GM19240 (cell line): ENCODE results near the gene RNF213.
"Not testable (repeated sequence)": the region's sequence is repeated elsewhere in the genome, so short reads cannot be mapped to it uniquely, and the experiment has no call there.

Experiments
- DNase-seq: peaks from one replicate; pipeline ENCODE4 v3.0.0; 2011; ENCODE audit warnings: low spot score; ENCODE audit not compliant: insufficient read length

Gene RNF213

DNA sequence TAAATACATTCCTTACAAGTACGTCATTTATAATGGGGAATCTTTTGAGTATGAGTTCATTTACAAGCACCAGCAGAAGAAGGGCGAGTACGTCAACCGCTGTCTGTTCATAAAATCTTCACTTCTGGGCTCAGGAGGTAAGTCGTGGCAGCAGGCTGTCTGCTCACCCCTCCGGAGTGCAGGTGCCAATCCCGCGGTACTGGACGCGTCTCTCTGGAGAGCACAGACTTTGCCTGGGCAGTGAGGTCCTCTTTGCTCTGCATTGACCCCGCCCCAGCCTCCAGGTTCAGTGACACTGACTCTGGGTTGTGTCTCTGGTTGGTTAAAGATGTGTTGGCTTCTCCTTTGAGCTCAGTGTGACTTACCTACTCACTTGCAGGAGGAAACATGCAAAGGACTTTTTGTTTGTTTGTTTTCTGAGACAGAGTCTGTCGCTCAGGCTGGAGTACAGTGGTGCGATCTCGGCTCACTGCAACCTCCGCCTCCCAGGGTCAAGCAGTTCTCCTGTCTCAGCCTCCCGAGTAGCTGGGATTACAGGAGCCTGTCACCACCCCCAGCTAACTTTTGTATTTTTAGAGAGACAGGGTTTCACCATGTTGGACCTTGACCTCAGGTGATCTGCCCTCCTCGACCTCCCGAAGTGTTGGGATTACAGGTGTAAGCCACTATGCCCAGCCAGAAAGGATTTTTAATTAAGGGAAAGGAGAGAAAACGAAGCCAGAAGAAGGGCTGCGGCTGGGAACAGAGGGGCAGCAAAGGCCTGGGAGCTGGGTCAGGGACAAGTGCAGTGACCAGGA lies 31.2 kb downstream of the RNF213 start:
- no peak for DNase-seq

DNA sequence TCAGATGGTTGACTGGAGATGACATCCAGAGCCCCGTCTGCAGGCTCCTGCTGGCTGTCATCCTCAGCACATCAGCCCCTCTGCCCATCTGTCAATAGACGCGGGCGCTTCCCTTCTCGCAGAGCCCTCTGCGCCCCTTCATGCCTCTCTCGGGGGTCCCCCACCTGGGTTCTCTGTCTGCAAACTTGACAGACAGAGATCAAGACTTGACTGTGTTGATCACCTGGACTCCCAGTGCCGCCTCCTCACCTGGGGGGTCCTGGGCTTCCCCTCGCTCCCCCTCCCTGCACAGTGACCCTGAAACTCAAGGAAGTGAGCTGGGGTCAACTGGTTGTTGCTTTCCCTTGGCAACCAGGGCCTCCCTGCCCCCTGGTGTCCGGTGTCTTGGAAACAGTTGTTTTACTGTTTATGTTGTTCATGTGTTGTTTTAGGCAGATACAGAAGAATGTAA lies 31.9 kb downstream of the RNF213 start:
- no peak for DNase-seq

DNA sequence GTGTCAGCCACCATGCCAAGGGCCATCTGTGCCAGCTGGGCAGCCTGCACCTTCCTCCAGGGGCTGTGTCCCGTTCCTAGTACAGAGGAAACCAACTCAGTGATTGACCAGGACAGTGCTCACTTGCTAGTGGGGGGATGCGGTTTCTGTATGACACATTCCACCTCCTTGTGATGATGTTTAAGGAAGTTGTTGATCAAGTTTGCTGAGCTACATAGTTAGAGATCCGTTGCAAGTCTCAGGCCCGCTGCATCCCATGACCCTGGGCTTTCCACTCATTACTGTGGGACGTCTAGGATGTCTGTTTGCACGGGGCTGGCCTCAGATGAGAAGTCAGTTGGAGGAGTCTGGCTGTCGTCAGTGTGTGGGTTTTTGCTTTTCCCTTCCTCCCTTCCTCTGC lies 33.6 kb downstream of the RNF213 start:
- no peak for DNase-seq

DNA sequence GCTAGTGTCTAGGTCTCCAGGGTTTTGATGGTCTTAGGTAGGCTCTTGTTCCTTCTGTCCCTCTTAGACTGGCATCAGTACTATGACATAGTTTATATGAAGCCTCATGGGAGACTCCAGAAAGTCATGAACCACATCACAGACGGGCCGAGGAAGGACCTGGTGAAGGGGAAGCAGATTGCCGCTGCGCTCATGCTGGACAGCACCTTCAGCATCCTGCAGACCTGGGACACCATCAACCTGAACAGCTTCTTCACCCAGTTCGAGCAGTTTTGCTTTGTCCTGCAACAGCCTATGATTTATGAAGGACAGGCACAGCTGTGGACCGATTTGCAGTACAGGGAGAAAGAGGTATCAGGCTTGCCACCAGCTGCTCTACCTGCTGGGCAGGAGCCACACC lies 34.0 kb downstream of the RNF213 start:
- DNase-seq, result no peak

DNA sequence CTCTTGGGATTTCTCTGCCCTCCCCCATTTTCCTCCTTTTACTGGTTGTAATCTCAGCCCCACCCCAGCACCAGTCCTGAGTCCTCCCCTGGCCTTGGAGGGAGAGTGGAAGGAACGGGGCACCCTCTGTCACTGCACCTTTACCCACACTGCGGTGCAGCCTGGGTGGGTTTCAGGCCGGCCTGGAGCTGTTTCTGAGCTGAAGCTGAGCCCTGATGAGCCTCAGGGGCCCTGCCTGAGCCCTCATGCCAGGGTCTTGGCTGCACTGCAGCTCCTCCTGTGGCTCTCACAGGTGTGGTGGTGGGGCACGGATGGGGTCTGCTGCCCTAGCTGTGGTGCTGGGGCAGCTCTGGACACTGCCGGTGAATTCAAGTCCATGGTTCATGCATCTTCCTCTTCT lies 34.5 kb downstream of the RNF213 start:
- DNase-seq, result no peak

DNA sequence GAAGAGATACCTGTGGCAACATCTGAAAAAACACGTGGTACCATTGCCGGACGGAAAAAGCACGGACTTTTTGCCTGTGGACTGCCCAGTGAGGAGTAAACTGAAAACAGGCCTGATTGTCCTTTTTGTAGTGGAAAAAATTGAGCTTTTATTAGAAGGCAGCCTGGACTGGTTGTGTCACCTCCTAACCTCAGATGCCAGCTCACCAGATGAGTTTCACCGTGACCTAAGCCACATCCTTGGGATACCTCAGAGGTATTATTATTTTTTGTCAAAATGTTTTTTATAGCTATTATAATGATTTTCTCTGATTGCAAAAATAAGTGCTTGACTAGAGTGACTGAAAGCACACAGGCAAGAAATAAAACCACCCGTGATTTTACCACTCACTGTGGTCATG lies 34.9 kb downstream of the RNF213 start:
- no peak for DNase-seq

DNA sequence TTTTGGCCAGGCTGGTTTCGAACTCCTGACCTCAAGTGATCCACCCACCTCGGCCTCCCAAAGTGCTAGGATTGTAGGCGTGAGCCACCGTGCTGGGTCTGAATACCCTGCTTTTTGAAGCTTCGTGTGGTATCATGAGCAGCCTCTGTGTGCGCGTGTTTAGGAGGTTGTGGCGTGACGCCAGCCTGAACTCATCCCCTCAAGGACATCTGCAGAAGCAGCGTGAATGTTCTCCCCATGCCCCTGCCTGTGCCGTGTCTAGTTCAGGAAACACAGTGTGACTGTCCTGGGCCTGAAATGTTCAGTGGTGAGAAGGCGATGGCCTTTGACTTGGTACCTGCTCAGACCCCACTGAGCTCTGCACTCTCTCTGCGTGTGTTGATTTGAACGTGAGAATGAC lies 35.6 kb downstream of the RNF213 start:
- DNase-seq, result no peak

DNA sequence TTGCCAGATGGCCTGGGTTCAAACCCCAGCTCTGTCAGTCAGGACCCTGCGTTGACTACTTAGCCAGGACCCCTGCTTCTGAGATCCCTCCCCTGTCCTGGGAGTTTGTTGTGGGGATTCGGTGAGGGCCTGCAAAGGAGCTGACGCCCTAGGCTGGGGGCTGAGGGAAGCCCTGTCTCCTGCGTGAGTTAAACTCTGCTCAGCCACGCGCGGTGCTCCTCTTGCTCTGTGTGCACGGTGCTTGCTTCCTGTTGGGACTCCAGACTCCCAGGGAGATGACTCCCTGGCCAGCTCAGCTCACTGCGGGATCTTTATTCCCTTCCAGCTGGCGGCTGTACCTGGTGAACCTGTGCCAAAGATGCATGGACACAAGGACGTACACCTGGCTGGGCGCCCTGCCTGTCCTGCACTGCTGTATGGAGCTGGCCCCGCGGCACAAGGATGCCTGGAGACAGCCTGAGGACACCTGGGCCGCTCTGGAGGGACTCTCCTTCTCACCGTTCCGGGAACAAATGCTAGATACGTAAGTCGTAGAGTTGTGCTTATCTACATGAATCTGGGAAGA lies 37.4 kb downstream of the RNF213 start:
- DNase-seq, result no peak

DNA sequence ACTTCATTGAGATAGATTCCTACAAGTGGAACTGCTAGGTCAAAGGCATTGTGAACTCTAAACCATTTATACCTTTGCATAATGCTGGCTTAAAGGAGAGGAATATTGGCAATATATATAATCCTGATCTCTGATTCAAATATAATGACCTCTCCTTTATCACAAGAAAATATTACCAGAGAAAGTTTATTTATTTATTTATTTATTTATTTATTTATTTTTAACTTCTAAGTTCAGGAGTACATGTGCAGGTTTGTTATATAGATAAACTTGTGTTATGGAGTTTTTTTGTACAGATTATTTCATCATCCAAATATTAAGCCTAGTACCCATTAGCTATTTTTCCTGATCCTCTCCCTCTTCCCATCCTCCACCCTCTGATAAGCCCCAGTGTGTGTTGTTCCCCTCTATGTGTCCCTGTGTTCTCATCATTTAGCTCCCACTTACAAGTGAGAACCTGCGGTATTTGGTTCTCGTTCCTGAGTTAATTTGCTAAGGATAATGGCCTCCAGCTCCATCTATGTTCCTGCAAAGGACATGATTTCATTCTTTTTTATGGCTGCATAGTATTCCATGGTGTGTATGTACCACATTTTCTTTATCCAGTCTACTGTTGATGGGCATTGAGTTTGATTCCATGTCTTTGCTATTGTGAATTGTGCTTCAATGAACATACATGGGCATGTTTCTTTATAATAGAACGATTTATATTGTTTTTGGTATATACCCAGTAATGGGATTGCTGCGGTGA lies 38.9 kb downstream of the RNF213 start:
- DNase-seq, result not testable (repeated sequence)

DNA sequence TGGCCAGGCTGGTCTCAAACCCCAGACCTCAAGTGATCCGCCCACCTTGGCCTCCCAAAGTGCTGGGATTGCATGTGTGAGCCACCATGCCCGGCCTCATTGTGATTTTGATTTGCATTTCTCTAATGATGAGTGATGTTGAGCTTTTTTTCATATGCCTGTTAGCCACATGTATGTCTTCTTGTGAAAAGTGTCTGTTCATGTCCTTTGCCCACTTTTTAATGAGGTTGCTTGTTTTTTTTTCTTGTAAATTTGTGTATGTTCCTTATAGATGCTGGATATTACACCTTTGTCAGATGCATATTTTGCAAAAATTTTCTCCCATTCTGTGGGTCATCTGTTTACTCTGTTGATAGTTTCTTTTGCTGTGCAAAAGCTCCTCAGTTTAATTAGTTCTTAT lies 40.1 kb downstream of the RNF213 start:
- DNase-seq, result not testable (repeated sequence)

DNA sequence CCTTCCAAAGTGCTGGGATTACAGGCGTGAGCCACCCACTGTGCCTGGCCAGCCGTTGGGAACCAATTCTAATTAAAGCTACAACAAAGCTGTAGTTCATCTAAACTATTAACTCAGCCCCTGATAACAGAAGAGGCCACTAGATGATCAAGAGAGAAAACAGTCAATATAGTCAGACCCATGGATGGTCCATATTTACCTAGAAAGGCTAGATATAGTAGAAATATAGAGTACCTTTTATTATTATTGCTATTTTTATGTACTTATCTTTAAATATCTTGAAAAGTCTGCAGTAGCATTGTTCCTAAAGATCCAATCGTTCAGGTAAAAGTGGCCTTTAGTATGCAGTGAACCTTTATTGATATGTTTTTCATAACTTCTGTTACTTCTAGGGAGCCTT lies 43.2 kb downstream of the RNF213 start:
- no peak for DNase-seq

DNA sequence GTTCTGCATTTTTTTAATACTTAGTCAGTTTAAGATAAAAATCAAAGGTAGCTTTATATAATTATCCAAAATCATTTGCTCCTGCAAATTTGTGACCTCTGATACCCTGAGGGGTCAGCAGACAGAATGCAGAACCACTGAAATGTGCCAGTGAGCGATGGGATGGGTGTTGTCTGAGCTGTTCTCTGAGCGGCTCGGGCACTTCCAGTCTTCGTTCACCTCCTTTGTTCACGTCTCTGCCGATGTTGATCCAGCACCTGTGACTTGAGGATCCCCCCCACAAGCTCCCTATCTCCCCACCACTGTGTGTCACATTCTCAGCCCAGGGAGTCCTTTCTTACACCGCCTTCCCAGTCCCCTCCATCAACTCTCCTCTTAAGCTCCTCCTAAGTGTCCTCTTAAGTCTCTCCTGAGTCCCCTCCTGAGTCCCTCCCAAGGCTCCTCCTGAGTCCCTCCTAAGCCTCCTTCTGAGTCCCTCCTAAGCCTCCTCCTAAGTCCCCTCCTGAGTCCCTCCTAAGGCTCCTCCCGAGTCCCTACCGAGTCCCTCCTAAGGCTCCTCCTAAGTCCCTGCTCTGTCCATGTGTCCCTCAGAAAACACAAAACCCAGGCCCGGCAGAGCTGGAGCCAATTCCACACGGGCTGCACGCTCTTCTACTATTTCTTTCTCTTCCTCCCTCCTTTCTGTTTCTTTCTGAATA lies 47.5 kb downstream of the RNF213 start:
- no peak for DNase-seq

DNA sequence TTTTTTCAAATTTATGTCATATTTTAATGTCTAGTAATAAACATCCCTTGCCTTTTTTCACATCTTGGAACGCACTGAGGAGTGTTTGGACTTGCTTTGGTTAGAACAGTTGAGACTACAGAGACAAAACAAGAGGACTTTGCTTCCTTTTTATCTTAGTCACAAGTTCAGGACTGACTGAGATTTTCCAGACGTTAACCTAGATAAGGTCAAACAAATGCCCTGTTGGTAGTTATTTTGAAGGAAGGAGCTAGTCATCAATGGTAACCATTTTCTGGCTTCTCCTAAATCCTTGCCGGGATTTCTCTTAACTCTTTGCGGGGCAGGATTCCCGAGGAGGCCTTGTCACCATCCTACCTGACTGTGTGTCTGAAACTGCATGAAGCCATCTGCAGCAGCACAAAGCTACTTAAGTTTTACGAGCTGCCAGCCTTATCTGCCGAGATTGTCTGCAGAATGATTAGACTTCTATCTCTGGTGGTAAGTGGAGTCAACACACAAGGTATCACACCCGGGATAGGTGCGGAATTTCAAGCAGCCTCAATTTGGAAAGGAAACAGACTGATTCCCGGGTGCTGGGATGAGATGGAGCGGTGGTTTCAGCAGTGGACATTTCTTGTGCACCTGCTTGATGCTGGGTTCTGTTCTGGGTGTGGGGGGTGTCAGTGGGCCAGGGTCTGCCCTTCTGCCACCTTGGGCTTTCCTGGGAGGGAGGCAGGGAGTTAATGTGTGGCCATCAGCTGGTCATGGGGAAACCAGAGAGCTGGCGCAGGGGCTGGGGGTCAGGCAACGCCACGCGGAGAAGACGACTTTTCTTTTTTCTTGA lies 48.3 kb downstream of the RNF213 start:
- no peak for DNase-seq

DNA sequence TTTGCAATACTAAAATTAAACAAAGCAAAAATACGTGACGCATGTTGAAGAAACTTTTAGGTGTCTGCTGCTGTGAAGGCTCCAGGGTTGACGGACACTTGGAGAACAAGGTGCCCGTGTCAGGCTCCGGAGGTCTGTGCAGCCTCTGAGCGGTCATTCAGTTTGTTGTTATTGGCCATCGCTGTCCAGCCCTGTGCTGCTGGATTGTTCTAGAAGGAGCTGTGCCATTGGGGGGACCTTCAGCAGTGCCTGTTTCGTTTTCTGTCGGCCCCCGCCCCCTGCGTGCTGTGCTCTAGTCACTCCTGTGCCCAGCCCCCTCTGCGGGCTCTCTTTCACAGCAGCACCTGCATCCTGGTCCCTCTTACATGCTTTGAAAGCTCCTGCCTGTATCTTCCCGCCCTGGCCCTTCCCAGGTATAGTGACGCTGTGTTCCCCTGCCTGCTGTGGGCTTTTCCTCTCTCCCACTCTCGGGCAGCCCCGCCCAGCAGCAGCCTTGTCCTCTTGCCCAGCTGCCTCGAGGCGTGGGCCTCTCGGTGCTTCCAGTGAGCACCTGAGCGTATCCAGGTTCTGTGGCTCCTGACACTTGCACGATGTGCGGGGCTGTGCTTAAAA lies 50.7 kb downstream of the RNF213 start:
- DNase-seq, result no peak

DNA sequence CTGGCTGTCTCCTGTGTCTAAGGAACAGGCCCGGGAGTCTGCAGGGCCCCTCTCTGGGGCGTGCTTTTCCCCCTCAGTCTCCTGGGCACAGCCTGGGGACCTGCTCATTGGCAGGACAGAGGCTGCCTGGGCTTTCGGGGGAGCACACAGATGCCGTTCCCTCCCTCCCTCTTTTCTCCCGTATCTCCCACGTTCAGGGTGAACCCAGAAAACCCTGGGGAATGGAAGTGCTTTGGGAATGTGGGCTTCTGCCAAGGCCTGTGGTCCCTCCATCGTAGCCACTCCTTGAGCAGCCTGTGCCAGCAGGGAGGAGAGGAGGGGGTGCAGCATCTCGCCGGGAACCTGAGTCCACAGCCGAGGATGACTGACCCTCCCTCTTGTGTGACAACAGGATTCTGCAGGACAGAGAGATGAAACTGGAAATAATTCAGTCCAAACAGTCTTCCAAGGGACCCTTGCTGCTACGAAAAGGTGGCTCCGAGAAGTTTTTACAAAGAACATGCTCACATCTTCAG lies 52.0 kb downstream of the RNF213 start:
- DNase-seq, result no peak

DNA sequence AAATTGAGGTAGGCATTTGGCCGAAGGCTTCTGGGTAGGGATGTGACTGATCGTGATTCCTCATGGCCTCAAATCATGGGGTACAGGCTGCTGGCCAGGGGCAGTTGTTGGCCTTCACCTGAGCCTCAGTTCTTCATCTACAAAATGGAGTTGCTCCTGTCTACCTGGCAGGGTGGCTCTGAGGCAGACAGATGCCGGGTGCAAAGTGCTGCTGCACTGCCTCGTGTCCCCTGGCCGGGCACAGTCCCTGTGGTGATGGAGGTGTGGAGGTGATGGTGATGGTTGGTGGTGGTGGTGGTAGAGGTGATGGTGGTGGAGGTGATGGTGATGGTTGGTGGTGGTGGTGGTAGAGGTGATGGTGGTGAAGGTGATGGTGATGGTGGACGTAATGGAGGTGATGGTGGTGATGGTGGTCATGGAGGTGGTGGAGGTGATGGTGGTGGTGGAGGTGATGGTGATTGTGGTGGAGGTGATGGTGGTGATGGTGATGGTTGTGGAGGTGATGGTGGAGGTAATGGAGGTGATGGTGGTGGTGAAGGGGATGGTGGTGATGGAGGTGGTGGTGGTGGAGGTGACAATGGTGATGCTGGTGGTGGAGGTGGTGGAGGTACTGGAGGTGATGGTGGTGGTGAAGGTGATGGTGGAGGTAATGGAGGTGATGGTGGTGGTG lies 52.6 kb downstream of the RNF213 start:
- no peak for DNase-seq

DNA sequence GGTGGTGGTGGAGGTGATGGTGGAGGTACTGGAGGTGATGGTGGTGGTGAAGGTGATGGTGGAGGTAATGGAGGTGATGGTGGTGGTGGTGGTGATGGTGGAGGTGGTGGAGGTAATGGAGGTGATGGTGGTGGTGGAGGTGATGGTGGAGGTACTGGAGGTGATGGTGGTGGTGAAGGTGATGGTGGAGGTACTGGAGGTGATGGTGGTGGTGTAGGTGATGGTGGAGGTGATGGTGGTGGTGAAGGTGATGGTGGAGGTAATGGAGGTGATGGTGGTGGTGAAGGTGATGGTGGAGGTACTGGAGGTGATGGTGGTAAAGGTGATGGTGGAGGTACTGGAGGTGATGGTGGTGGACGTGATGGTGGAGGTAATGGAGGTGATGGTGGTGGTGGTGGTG lies 53.3 kb downstream of the RNF213 start:
- DNase-seq, result not testable (repeated sequence)

DNA sequence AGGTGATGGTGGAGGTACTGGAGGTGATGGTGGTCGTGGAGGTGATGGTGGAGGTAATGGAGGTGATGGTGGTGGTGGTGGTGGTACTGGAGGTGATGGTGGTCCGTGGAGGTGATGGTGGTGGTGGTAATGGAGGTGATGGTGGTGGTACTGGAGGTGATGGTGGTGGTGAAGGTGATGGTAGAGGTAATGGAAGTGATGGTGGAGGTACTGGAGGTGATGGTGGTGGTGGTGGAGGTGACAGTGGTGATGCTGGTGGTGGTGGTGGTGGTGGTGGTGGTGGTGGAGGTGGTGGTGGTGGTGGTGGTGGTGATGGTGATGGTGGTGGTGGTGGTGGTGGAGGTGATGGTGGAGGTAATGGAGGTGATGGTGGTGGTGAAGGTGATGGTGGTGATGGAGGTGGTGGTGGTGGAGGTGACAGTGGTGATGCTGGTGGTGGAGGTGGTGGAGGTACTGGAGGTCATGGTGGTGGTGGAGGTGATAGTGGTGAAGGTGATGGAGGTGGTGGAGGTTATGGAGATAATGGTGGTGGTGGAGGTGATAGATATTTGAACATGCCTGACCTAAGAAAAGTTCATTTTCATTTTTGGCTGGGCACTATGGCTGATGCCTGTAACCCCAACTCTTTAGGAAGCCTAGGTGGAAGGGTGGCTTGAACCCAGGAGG lies 55.0 kb downstream of the RNF213 start:
- no peak for DNase-seq

DNA sequence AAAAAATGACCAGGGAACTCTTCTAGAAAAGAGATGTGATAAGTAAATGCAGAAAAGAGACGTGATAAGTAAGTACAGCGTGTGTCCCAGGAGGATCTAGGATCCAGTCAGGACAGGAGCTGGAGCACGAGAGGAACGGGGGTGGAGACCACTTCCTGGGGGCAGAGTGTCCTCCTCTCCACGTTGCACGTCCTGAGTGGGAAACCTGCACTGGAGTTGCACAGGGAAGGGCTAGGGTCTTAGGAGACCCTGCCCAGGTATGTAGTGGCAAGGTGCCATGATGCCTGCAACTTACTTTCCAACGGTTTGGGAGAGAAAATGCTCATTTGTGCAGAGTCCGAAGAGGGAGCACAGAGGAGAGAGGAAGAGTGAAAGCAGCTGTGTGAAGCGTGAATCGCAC lies 55.8 kb downstream of the RNF213 start:
- DNase-seq, result no peak
